HG03095 (cell line): ENCODE measurements around the gene MS4A2.
"Not testable (repeated sequence)": the region's sequence is repeated elsewhere in the genome, so short reads cannot be mapped to it uniquely, and the experiment has no call there.

ENCODE experiments used
- ATAC-seq: cut with Tn5 transposase; IDR thresholded peaks from one replicate; pipeline ENCODE4 v1.9.1; 2021; ENCODE audit warnings: moderate library complexity; ENCODE audit not compliant: unreplicated experiment

MS4A2 gene

DNA sequence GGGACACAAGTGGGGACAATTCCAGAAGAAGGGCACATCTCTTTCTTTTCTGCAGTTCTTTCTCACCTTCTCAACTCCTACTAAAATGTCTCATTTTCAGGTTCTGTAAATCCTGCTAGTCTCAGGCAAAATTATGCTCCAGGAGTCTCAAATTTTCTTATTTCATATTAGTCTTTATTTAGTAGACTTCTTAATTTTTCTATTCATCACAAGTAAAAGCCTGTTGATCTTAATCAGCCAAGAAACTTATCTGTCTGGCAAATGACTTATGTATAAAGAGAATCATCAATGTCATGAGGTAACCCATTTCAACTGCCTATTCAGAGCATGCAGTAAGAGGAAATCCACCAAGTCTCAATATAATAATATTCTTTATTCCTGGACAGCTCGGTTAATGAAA lies at the start of gene MS4A2:
MS4A2 (plus strand) TSS at position 301 of the 400 bp plus-strand sequence. CDS start 102 bp downstream, outside the sequence.
- no peak for ATAC-seq

DNA sequence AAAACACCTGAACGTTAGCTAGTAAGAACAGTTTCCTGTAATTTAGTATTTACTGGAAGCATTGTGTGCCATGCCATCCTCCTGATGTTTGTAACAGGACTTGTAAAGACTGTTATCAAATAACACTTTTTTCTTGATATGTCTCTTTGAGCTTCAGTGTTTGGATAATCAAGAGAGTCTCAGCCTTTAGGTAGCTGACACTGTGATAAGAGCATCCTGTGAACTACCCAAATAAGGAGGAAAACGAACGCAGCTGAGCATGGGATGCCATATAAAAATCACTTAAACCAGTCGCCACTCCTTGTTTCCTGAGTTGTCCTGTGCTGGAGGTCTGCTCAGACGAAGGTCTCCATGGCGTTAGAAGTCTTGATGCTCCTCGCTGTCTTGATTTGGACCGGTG lies 48.4 kb upstream of the MS4A2 start, which contains the start of gene OOSP2:
OOSP2 (plus strand) TSS at position 301 of the 400 bp plus-strand sequence; CDS start at position 352, 51 bp downstream.
- no peak for ATAC-seq

DNA sequence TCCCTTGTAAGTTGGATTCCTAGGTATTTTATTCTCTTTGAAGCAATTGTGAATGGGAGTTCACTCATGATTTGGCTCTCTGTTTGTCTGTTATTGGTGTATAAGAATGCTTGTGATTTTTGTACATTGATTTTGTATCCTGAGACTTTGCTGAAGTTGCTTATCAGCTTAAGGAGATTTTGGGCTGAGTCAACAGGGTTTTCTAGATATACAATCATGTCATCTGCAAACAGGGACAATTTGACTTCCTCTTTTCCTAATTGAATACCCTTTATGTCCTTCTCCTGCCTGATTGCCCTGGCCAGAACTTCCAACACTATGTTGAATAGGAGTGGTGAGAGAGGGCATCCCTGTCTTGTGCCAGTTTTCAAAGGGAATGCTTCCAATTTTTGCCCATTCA lies 38.0 kb upstream of the MS4A2 start:
- ATAC-seq, result not testable (repeated sequence)

DNA sequence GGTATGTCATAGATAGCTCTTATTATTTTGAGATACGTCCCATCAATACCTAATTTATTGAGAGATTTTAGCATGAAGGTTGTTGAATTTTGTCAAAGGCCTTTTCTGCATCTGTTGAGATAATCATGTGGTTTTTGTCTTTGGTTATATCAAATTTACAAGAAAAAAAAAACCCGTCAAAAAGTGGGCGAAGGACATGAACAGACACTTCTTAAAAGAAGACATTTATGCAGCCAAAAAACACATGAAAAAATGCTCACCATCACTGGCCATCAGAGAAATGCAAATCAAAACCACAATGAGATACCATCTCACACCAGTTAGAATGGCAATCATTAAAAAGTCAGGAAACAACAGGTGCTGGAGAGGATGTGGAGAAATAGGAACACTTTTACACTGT lies 37.6 kb upstream of the MS4A2 start:
- ATAC-seq, result not testable (repeated sequence)

DNA sequence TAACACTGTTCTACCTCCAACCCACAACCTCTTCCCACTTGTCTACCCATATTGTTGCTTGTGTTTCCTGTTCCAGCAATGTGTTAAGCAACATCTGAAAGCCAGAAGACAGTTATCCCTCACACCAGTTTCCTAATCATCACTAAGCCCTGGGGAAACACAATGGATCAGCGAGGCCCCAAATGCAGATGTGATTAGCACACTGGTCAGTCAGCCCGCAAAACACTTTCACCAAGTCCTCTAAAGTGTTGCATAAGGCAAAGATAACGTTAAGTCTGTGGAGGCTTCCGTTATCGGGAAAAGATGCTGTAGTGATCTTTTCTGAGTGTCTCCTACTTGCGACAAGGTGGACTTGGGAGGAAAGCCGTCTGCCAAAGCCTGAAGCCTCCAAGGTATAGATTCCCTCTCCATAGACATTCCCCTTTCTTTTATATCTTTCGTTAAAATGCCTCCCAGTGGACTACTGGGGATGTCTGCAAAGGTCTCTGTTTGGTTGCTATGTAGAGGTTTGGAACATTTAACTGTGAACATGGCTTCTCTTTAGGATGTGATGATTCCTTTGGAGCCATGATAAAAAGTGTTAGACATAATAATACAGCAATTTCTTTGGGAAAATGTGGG lies 32.0 kb upstream of the MS4A2 start, which contains the start of gene MS4A3:
MS4A3 (plus strand) TSS at position 317 of the 621 bp plus-strand sequence. CDS start 4,496 bp downstream, outside the sequence.
- no peak for ATAC-seq

DNA sequence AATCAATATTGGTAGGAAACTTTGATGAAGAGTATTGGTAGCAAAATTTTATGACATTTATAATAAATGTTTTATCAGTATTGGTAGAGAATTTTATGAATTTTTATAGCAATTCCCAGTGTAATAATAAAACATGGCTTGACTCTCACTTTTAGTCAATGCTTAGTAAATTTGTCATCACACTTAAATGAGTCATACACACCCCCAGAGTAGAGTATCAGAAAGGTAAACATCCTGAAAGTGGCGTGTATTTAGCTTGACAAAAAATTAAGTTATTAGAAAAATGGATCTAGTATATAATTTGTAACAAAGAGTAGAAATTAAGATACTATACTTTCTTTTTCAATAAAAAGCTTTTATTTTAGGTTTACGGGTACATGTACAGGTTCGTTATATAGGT lies 29.4 kb upstream of the MS4A2 start:
- no peak for ATAC-seq

DNA sequence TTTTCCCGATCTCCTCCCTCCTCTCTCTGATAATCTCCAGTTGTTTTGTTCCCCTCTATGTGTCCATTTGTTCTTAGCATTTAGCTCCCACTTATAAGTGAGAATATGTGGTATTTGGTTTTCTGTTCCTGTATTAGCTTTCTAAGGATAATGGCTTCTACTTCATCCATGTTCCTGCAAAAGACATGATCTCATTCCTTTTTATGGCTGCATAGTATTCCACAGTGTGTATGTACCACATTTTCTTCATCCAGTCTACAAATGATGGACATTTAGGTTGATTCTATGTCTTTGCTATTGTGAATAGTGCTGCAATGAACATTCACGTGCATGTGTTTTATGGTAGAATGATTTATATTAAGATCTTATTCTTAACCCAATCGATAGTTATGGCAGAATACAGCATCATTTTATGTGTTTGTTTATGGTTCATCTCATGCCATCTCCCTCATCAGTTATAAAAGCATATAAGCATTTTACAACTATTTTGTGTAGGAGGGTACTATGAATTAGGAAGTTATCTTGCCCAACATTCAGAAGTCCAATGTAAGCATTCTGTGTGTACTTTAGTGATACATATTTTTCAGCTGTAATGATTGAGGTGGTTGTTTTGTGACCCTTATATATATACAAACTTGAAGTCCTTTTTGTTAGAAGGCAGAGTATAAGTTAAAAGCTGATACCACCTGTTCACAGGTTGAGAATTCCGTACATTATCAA lies 28.8 kb upstream of the MS4A2 start:
- ATAC-seq, result no peak

DNA sequence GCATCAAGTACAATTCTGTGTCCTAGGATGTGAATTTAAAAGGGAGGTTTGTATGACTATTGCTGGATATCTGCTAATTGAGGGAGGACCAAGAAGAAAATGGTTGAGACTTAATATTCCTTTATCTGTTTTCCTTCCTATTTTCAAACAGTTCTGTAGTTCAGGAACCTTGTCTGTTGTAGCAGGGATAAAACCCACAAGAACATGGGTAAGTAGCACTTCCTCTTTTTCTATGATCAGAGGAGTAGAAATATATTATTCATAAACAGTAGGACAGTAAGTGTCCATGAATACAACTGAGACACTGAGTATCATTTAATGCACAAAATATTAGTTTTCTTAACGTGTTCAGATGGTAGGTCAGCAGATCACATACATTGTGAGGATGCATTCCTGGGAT lies 24.4 kb upstream of the MS4A2 start:
- ATAC-seq, result no peak

DNA sequence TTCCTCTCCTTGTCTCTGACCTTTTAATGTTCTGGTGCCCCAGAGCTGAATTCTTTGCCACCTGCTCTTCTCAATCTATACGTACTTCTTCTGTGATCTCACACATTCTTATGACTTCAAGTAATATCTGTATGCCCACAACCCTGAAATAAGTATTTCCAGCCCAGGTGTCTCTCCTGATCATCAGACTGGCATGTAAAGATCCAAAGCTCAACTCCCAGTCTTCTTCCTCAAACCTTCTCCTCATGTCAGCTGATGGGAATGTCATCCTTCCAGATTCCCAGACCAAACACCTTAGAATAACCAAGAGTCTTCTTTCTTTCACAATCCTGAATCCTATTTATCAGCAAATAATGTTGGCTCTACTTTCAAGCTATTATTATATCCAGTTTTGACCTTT lies 22.7 kb upstream of the MS4A2 start:
- ATAC-seq, result no peak

DNA sequence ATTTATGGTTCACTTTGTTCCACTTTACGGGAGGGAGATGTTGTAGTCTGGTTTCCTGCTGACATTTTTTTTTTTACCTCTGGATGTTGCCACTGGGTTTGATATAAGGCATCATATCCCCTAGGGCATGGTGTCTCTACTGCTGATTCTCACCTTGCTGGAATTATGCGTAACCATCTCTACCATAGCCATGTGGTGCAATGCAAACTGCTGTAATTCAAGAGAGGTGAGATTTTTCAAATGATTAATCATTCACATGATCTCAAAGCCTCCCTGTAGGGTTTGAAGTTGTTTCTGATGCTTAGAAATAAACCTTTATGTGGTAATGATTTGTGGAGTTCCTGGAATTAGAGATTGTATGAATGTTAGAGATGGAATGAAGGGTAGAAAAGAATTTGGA lies 19.0 kb upstream of the MS4A2 start:
- no peak for ATAC-seq

DNA sequence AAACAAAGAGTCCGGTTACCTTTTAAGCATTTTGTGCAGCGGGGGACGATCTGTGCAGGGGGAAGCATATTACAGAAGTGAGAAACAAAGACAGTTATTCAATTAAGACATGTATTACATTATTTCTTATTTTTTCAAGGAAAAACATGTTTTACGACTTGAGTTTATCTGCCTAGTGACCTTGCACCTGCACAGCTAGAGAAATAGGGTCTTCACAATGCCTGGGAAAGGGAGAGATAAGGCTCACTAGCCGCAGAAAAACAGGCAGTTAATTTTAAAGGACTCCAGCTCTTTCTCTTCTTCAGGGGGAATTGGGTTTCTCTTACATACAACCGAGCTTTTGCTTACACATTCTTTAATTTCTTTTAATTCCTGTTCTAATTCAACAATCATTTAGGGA lies 16.8 kb upstream of the MS4A2 start:
- ATAC-seq, result not testable (repeated sequence)

DNA sequence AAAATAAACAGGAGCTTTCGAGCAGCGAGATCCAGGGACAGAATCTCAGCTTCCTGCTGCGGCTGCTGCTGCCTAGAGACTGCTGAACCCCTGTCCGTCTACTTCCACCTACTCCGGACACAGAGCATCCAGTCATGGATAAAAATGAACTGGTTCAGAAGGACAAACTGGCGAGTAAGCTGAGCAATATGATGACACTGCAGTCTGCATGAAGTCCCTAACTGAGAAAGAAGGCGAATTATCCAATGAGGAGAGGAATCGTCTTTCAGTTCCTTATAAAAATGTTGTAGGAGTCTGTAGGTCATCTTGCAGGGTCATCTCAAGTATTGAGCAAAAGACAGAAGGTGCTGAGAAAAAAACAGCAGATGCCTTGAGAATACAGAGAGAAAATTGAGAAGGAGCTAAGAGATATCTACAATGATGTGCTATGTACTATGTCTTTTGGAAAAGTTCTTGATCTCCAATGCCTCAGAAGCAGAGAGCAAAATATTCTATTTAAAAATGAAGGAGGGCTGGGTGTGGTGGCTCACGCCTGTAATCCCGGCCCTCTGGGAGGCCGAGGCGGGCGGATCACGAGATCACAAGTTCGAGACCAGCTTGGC lies 11.1 kb upstream of the MS4A2 start:
- no peak for ATAC-seq

DNA sequence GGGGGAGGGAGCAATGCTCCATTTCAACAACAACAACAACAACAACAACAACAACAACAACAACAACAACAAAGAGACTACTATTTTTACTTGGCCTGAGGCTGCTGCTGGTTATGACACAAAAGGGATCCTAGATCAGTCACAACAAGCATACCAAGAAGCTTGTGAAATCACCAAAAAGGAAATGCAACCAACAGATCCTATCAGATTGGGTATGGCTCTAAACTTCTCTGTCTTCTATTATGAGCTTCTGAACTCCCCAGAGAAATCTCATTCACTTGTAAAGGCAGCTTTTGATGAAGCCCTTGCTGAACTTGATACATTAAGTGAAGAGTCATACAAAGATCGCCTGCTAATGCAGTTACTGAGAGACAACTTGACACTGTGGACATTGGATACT lies 10.5 kb upstream of the MS4A2 start:
- ATAC-seq, result no peak

DNA sequence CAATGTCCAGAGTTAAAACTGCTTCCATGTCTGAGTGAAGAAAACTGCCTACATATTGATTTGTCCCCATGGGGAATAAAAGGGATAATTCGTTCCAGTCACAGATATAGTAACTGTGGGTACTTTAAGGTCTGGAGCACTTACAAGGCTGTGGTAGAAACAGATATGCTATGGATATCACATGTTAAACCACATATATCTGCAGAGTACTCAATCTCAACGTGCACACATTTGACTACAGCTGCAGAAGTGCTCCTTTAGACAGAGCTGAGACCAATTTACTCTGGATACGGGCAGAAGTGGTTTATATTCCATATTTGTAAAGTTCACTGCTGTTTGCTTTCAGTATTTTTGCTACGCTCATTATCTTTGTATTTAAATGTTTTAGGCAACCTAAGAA lies 9.7 kb upstream of the MS4A2 start:
- no peak for ATAC-seq

DNA sequence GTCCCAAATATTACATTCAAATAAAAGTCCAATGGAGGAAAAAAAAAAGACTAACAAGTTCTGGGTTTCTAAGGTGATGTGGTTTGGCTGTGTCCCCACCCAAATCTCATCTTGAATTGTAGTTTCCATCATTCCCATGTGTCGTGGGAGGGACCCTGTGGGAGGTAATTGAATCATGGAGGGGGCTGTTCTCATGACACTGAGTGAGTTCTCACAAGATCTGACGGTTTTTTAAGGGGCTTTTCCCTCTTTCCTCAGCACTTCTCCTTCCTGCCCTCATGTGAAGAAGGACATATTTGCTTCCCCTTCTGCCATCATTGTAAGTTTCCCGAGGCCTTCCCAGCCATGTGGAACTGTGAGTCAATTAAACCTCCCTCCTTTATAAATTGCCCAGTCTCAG lies 7.9 kb upstream of the MS4A2 start:
- no peak for ATAC-seq

DNA sequence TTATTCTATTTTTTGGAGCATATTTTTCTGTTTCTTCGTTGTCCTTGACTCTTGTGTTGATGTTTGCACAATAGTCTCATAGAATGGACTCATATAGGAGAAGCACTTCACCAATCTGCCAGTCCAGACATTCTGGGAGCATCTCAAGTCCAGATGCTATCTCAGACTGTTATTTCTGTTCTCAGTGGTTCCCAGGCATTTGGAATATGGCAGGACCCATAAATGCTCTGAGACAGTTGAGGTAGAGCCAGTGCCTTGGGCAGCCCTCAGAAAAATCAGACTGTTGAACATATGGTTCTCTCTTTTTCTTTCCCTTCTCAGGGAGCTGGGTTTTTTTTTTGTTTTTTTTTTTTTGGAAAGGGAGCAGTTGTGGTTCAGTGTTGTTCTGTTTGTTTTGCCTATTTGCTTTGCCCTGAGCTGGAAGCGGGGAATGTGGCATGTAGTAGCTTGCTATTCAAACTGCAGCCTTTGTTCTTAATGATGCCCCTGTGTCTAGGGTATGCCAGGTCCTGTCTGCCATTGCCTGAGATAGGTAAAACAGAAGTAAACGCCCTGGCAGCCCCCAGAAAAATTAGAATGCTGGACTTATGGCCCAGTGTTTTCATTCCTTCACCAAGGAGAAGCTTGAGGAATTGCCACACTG lies 3.7 kb upstream of the MS4A2 start:
- ATAC-seq, result no peak

DNA sequence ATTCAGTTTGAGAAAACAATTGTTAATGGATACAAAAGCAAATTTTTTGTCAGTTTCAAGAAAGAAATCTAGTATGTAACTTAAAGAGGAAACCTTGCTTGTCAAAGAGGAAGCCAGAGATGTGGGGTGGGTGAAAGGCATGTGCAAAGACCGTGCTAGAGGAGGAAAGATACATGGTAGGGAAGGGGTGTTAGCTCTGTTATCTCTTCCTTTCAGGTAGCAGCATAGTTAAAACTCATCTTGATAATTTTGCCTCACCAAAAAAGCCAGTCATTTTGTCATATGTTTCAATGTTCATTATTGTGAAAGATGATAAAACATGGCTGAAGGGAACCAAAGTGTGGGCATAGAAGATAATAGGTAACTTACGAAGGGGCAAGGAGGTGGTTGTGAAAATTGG lies 2.6 kb upstream of the MS4A2 start:
- ATAC-seq, result no peak

DNA sequence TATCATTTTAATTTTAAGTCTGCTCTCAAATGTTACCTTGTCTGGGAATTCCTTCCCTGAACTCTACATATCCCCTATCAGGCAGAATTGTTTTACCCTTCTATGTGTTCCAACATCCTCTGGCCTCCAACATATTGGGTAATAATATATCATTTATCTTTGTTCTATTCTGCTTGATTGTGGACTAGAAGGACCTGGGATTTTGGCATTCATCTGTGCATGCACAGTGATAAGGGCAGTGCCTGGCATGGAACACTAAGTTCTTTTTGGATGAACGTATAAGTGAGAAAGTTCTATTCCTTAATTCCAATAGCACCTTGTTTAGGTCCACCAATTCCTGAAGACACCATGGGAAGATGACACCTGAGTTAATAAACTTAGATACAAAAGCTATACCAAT lies 1.2 kb upstream of the MS4A2 start:
- ATAC-seq, result no peak

DNA sequence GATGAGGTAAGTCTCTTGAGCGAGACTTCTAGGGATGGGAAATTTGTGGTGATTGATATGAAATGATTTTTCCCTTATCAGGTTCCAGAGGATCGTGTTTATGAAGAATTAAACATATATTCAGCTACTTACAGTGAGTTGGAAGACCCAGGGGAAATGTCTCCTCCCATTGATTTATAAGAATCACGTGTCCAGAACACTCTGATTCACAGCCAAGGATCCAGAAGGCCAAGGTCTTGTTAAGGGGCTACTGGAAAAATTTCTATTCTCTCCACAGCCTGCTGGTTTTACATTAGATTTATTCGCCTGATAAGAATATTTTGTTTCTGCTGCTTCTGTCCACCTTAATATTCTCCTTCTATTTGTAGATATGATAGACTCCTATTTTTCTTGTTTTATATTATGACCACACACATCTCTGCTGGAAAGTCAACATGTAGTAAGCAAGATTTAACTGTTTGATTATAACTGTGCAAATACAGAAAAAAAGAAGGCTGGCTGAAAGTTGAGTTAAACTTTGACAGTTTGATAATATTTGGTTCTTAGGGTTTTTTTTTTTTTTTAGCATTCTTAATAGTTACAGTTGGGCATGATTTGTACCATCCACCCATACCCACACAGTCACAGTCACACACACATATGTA lies 7.1 kb downstream of the MS4A2 start:
- no peak for ATAC-seq

DNA sequence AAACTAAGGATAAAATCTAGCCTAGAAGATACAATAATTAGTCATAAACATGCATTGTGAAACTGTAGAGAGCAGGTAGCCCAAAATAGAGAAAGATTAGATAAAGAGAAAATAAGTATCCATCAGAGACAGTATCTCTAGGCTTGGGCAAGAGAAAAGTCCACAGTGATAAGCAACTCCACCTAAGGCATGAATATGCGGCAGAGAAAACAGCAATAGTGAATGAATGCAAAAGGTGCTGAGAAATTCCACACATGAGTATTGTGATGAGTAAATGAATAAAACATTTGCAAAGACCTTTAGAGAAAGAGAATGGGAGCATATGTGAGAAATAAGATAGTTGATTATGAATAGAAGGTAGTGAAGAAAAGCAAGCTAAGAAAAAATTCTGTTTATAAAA lies 8.7 kb downstream of the MS4A2 start:
- no peak for ATAC-seq

DNA sequence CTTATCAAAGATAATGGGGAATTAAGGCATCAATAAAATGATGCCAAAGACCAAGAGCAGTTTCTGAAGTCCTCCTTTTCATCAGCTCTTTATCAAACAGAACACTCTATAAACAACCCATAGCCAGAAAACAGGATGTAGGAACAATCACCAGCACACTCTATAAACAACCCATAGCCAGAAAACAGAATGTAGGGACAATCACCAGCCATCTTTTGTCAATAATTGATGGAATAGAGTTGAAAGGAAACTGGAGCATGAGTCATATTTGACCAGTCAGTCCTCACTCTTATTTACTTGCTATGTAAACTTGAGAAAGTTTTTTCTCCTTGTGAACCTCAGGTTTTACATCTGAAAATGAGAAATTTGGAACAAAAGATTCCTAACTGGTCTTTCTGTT lies 10.0 kb downstream of the MS4A2 start:
- no peak for ATAC-seq
